Activated naive CD4-positive, alpha-beta T cell treated with anti-CD3 and anti-CD28 coated beads, Interleukin-2, amount 50 U/mL, for 16 hours (primary cell): ENCODE measurements around the gene SIRT5.
A peak's percentile ranks its signal among the peaks of the same experiment; 100 is the strongest.

Experiments
- DNase-seq: peaks from one replicate; pipeline ENCODE4 v3.0.0-alpha.2; 2020

Gene SIRT5

GRCh38 chr6:13554929-13555333 lies 19.5 kb upstream of the SIRT5 start:
- no peak for DNase-seq

GRCh38 chr6:13557841-13558240 lies 16.6 kb upstream of the SIRT5 start:
- no peak for DNase-seq

- DNase-seq = no peak
These were observed 15.7 kb upstream of the SIRT5 start for GRCh38 chr6:13558718-13559117.

- no peak for DNase-seq
These were observed 15.2 kb upstream of the SIRT5 start for GRCh38 chr6:13559251-13559650.

- no peak for DNase-seq
These were observed 14.3 kb upstream of the SIRT5 start for GRCh38 chr6:13559968-13560650.

GRCh38 chr6:13560651-13561044 lies 13.8 kb upstream of the SIRT5 start:
- no peak for DNase-seq

GRCh38 chr6:13561624-13562267 lies 12.7 kb upstream of the SIRT5 start:
- DNase-seq = no peak

GRCh38 chr6:13563009-13563408 lies 11.4 kb upstream of the SIRT5 start:
- no peak for DNase-seq

GRCh38 chr6:13565921-13566320 lies 8.5 kb upstream of the SIRT5 start:
- DNase-seq = no peak

- DNase-seq = no peak
These were observed 7.9 kb upstream of the SIRT5 start for GRCh38 chr6:13566500-13566899.

- no peak for DNase-seq
These were observed 5.4 kb upstream of the SIRT5 start for GRCh38 chr6:13568970-13569369.

- DNase-seq = no peak
These were observed 2.2 kb upstream of the SIRT5 start for GRCh38 chr6:13572240-13572639.

GRCh38 chr6:13572951-13573654 lies 1.3 kb upstream of the SIRT5 start:
- DNase-seq = no peak

- DNase-seq = no peak
These were observed 711 bp upstream of the SIRT5 start for GRCh38 chr6:13573669-13574110.

- DNase-seq = peak; percentile 92
These were observed 241 bp upstream of the SIRT5 start for GRCh38 chr6:13574149-13574570.

- no peak for DNase-seq
These were observed 975 bp downstream of the SIRT5 start for GRCh38 chr6:13575377-13575775.

GRCh38 chr6:13576017-13576416 lies 1.6 kb downstream of the SIRT5 start:
- DNase-seq = no peak

GRCh38 chr6:13577926-13578325 lies 3.5 kb downstream of the SIRT5 start:
- no peak for DNase-seq

- no peak for DNase-seq
These were observed 5.5 kb downstream of the SIRT5 start for GRCh38 chr6:13579911-13580310.

GRCh38 chr6:13581700-13582229 lies 7.4 kb downstream of the SIRT5 start:
- DNase-seq = no peak

- DNase-seq = no peak
These were observed 12.5 kb downstream of the SIRT5 start for GRCh38 chr6:13586603-13587542.

- no peak for DNase-seq
These were observed 15.4 kb downstream of the SIRT5 start for GRCh38 chr6:13589801-13590200.
